ENCODE measurements around the gene FARSB.

The FARSB gene

GRCh38 chr2:222598611-222599010, 57.3 kb downstream of the FARSB start:
- Histone ChIP-seq H3K27me3 (ENCODE audit: insufficient read depth, low read depth) (no peaks in the 10 kb centered on the region), H3K79me2 (ENCODE audit: insufficient read depth, low read depth) (0 out of 2 replicates have a peak, but pooled peaks cover 12% of the 10 kb centered on the region), H3K4me1 (ENCODE audit: low read depth, poor library complexity, severe bottlenecking) (no peaks in the 10 kb centered on the region), H4K20me1 (ENCODE audit: insufficient read depth) (no peaks in the 10 kb centered on the region), H3K4me3 (IDR thresholded peaks at IDR 0.05; ENCODE audit: insufficient read depth, low read depth, low read length) (no peak overlapping the region), H3K27ac (no peak overlapping the region), H3K36me3 (ENCODE audit: insufficient read depth) (peaks cover 16% of the 10 kb centered on the region), H3K9ac (no peak overlapping the region), H3K4me2 (no peak overlapping the region), H2AFZ (ENCODE audit: low read depth) (no peak overlapping the region)
- TF ChIP-seq, protein P1, sequence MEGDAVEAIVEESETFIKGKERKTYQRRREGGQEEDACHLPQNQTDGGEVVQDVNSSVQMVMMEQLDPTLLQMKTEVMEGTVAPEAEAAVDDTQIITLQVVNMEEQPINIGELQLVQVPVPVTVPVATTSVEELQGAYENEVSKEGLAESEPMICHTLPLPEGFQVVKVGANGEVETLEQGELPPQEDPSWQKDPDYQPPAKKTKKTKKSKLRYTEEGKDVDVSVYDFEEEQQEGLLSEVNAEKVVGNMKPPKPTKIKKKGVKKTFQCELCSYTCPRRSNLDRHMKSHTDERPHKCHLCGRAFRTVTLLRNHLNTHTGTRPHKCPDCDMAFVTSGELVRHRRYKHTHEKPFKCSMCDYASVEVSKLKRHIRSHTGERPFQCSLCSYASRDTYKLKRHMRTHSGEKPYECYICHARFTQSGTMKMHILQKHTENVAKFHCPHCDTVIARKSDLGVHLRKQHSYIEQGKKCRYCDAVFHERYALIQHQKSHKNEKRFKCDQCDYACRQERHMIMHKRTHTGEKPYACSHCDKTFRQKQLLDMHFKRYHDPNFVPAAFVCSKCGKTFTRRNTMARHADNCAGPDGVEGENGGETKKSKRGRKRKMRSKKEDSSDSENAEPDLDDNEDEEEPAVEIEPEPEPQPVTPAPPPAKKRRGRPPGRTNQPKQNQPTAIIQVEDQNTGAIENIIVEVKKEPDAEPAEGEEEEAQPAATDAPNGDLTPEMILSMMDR (conservative IDR thresholded peaks at IDR 0.05; ENCODE audit: low read depth, low read length), result no peak

DNA sequence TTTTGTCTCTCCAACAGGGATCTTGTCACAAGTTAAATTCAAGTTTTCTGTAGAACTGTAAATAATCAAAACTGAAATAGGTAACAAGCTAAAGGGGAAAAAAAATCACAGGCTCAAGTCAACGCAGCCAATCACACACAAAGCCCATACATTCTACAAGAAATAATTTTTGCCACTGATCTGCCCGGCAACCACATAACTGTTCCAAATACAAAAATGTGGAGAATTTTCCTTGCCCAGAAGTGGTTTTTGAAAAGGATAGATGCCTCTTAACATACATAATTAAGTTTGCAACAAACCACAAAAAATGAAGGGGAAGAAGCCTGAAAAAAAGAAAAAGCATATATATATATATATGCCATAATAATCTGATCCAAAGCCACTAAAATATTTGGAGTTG, 60.3 kb downstream of the FARSB start:
- Histone ChIP-seq H3K79me2 (ENCODE audit: insufficient read depth, low read depth) (peaks cover 13% of the 10 kb centered on the region; the same call in 1 of the 2 replicates), H2AFZ (ENCODE audit: low read depth) (no peak overlapping the region), H3K4me2 (no peak overlapping the region), H3K27me3 (ENCODE audit: insufficient read depth, low read depth) (no peaks in the 10 kb centered on the region), H3K4me3 (IDR thresholded peaks at IDR 0.05; ENCODE audit: insufficient read depth, low read depth, low read length) (no peak overlapping the region), H3K36me3 (ENCODE audit: insufficient read depth) (peaks cover 19% of the 10 kb centered on the region), H3K27ac (no peak overlapping the region), H3K4me1 (ENCODE audit: low read depth, poor library complexity, severe bottlenecking) (no peaks in the 10 kb centered on the region), H3K9ac (no peak overlapping the region), H4K20me1 (ENCODE audit: insufficient read depth) (no peaks in the 10 kb centered on the region)
- TF ChIP-seq, protein P1 (conservative IDR thresholded peaks at IDR 0.05; ENCODE audit: low read depth, low read length), result no peak

GRCh38 chr2:222594679-222595078, 61.2 kb downstream of the FARSB start:
- H3K4me3 ChIP-seq (IDR thresholded peaks at IDR 0.05; ENCODE audit: insufficient read depth, low read depth, low read length), result no peak overlapping the region
- H3K4me1 ChIP-seq (ENCODE audit: low read depth, poor library complexity, severe bottlenecking), result no peaks in the 10 kb centered on the region
- TF ChIP-seq, protein P1 (conservative IDR thresholded peaks at IDR 0.05; ENCODE audit: low read depth, low read length), result no peak
- no peaks in the 10 kb centered on the region for H3K27me3 ChIP-seq (ENCODE audit: insufficient read depth, low read depth)
- peaks cover 12% of the 10 kb centered on the region; the same call in 1 of the 2 replicates for H3K79me2 ChIP-seq (ENCODE audit: insufficient read depth, low read depth)
- H3K27ac ChIP-seq, result no peak overlapping the region
- H3K9ac ChIP-seq, result no peak overlapping the region
- H3K4me2 ChIP-seq, result no peak overlapping the region
- H2AFZ ChIP-seq (ENCODE audit: low read depth), result no peak overlapping the region
- peaks cover 16% of the 10 kb centered on the region for H3K36me3 ChIP-seq (ENCODE audit: insufficient read depth)
- no peaks in the 10 kb centered on the region for H4K20me1 ChIP-seq (ENCODE audit: insufficient read depth)

- Histone ChIP-seq H2AFZ (ENCODE audit: low read depth) (no peak overlapping the region), H4K20me1 (ENCODE audit: insufficient read depth) (no peaks in the 10 kb centered on the region), H3K27ac (no peak overlapping the region), H3K4me1 (ENCODE audit: low read depth, poor library complexity, severe bottlenecking) (no peaks in the 10 kb centered on the region), H3K9ac (no peak overlapping the region), H3K79me2 (ENCODE audit: insufficient read depth, low read depth) (peaks cover 19% of the 10 kb centered on the region; the same call in 1 of the 2 replicates), H3K36me3 (ENCODE audit: insufficient read depth) (peaks cover 9% of the 10 kb centered on the region), H3K4me3 (IDR thresholded peaks at IDR 0.05; ENCODE audit: insufficient read depth, low read depth, low read length) (no peak overlapping the region), H3K4me2 (no peak overlapping the region), H3K27me3 (ENCODE audit: insufficient read depth, low read depth) (no peaks in the 10 kb centered on the region)
- TF ChIP-seq, protein P1 (conservative IDR thresholded peaks at IDR 0.05; ENCODE audit: low read depth, low read length), result no peak
Observed at GRCh38 chr2:222592176-222592575, 63.7 kb downstream of the FARSB start.

All from KMS-11 (cell line).